HCT116 (cell line): Measurements from ENCODE around the gene SLC12A7. TPM values are rescaled to one million over a fixed set of nuclear protein-coding genes. Genes with fewer than 3 reads are reported as not detected.

Experiments used
- ATAC-seq: fragments of 200-7000 bp; cut with Tn5 transposase; 2 replicates; pipeline ENCODE4 v1.9.1; 2020; ENCODE audit warnings: mild to moderate bottlenecking, moderate library complexity
- BruUV-seq: library from RNA; stranded (reverse); fragments of 400-500 nt; replicated peaks from 2 replicates; lab custom pipeline; 2021; lab: Mats Ljungman, UMichigan
- CTCF ChIA-PET: fragments of 300-600 bp; sonication (Branson Sonifier 250); formaldehyde crosslinking; loops from one replicate; lab custom pipeline; 2021; ENCODE audit warnings: antibody characterized with exemption; lab: Charles Lee
- POLR2A ChIA-PET: fragments of 300-600, 350-600 bp; sonication (Branson Sonifier 250); formaldehyde crosslinking; loops from one replicate; lab custom pipeline; 2021; ENCODE audit warnings: antibody characterized with exemption; lab: Charles Lee
- RAD21 ChIA-PET, 2 experiments: fragments of 300-600 bp; sonication (Branson Sonifier 250); formaldehyde crosslinking; loops; one replicate each; lab custom pipeline; 2023; ENCODE audit warnings: low total read pairs in 2 of 2; ENCODE audit not compliant: uncharacterized antibody in 2 of 2, unreplicated experiment in 2 of 2, low non-redundant PET in 1 of 2; lab: Charles Lee
- DNase-seq: peaks from one replicate; pipeline ENCODE4 v3.0.0-alpha.2; 2010; ENCODE audit warnings: low read depth, low spot score
- H2AFZ ChIP-seq: fragments of 200-600 bp; shearing (Covaris generic), sonication (generic); 2 replicates; pipeline ENCODE4 v1.6.1; 2017; ENCODE audit warnings: low read depth, mixed run types, mixed read lengths, antibody characterized with exemption, low read length; ENCODE audit not compliant: poor library complexity, severe bottlenecking
- H3K27ac ChIP-seq: 2 replicates; pipeline ENCODE4 v1.5.1; 2012; ENCODE audit warnings: low read depth, low read length
- H3K27me3 ChIP-seq: fragments of 200-600 bp; sonication (generic); 2 replicates; pipeline ENCODE4 v1.6.1; 2016; ENCODE audit warnings: mixed run types, low read length, mixed read lengths; ENCODE audit not compliant: insufficient read depth
- H3K36me3 ChIP-seq, 2 experiments: fragments of 200-500 bp in 1 of 2; fragments of 200-600 bp in 1 of 2; sonication (Bioruptor generic) in 1 of 2; sonication (generic) in 1 of 2; 2 replicates each; pipeline versions ENCODE4 v1.5.1 to v1.6.1; 2014 to 2016; ENCODE audit warnings: low read length in 2 of 2, inconsistent platforms in 1 of 2, mixed read lengths in 1 of 2, mixed run types in 1 of 2; ENCODE audit not compliant: insufficient read depth in 2 of 2, control insufficient read depth in 1 of 2
- H3K4me1 ChIP-seq, 2 experiments: fragments of 200-600 bp in 1 of 2; sonication (generic) in 1 of 2; 2 replicates each; pipeline versions ENCODE4 v1.5.1 to v1.6.1; 2012 to 2017; ENCODE audit warnings: low read length in 2 of 2, inconsistent platforms in 1 of 2, mild to moderate bottlenecking in 1 of 2, mixed read lengths in 1 of 2, mixed run types in 1 of 2, moderate library complexity in 1 of 2; ENCODE audit not compliant: insufficient read depth in 2 of 2, control insufficient read depth in 1 of 2
- H3K4me2 ChIP-seq: fragments of 200-600 bp; sonication (generic); 2 replicates; pipeline ENCODE4 v1.6.1; 2017; ENCODE audit warnings: mixed run types, low read length, mixed read lengths
- H3K4me3 ChIP-seq, 2 experiments: fragments of 200-600 bp in 1 of 2; sonication (generic) in 1 of 2; replicated peaks in 1 of 2; 2 replicates each; pipeline ENCODE4 v1.5.1; 2011 to 2016; ENCODE audit warnings: low read length in 2 of 2, control low read depth in 1 of 2, low read depth in 1 of 2, mild to moderate bottlenecking in 1 of 2, mixed read lengths in 1 of 2, mixed run types in 1 of 2
- H3K79me2 ChIP-seq: fragments of 200-600 bp; sonication (generic); 2 replicates; pipeline ENCODE4 v1.6.1; 2017; ENCODE audit warnings: mild to moderate bottlenecking, mixed run types, low read length, moderate library complexity, mixed read lengths; ENCODE audit not compliant: insufficient read depth
- H3K9ac ChIP-seq: fragments of 200-600 bp; sonication (generic); 2 replicates; pipeline ENCODE4 v1.6.1; 2016; ENCODE audit warnings: low read length, mixed read lengths
- H3K9me2 ChIP-seq: fragments of 200-600 bp; sonication (generic), shearing (Covaris generic); 2 replicates; pipeline ENCODE4 v1.6.1; 2017; ENCODE audit warnings: mixed run types, mild to moderate bottlenecking, moderate library complexity; ENCODE audit not compliant: insufficient read depth
- H3K9me3 ChIP-seq, 2 experiments: fragments of 200-500 bp in 1 of 2; fragments of 200-600 bp in 1 of 2; sonication (Bioruptor generic) in 1 of 2; sonication (generic) in 1 of 2; 2 replicates each; pipeline ENCODE4 v1.6.1; 2014 to 2017; ENCODE audit warnings: low read length in 2 of 2, mixed read lengths in 2 of 2, inconsistent platforms in 1 of 2, low read depth in 1 of 2, mild to moderate bottlenecking in 1 of 2, mixed run types in 1 of 2, moderate library complexity in 1 of 2; ENCODE audit not compliant: control insufficient read depth in 1 of 2, insufficient read depth in 1 of 2
- H4K20me1 ChIP-seq: fragments of 200-600 bp; sonication (generic), shearing (Covaris generic); 2 replicates; pipeline ENCODE4 v1.6.1; 2017; ENCODE audit warnings: mixed run types, mild to moderate bottlenecking, moderate library complexity; ENCODE audit not compliant: insufficient read depth
- CEBPB ChIP-seq: IDR thresholded peaks from 2 replicates; pipeline ENCODE4 v1.6.1; 2012; ENCODE audit warnings: low read depth
- CTCF ChIP-seq, 3 experiments: fragments of 200-600 bp in 1 of 3; sonication (generic) in 1 of 3; IDR thresholded peaks in 2 of 3; conservative IDR thresholded peaks in 1 of 3; 2 replicates each; pipeline ENCODE4 v1.5.1; 2012 to 2017; ENCODE audit warnings: low read depth in 2 of 3, low read length in 2 of 3, antibody characterized with exemption in 1 of 3, borderline replicate concordance in 1 of 3, control low read depth in 1 of 3, mild to moderate bottlenecking in 1 of 3, mixed read lengths in 1 of 3, mixed run types in 1 of 3, moderate library complexity in 1 of 3; ENCODE audit not compliant: insufficient read depth in 1 of 3
- EZH2 ChIP-seq: fragments of 200-600 bp; sonication (generic); IDR thresholded peaks from 2 replicates; pipeline ENCODE4 v1.6.1; 2017; ENCODE audit warnings: antibody characterized with exemption, mixed run types
- POLR2AphosphoS5 ChIP-seq: IDR thresholded peaks from 2 replicates; pipeline ENCODE4 v1.6.1; 2011; ENCODE audit warnings: mild to moderate bottlenecking, low read depth, low read length, moderate library complexity
- SP1 ChIP-seq: IDR thresholded peaks from 2 replicates; pipeline ENCODE4 v1.6.1; 2012; ENCODE audit warnings: low read depth
- SRF ChIP-seq: IDR thresholded peaks from 2 replicates; pipeline ENCODE4 v1.6.1; 2012; ENCODE audit warnings: low read depth
- YY1 ChIP-seq: IDR thresholded peaks from 2 replicates; pipeline ENCODE4 v1.6.1; 2011; ENCODE audit warnings: low read length, low read depth, moderate library complexity, mild to moderate bottlenecking; ENCODE audit not compliant: insufficient replicate concordance; ENCODE audit errors: extremely low read depth
- ZBTB33 ChIP-seq: IDR thresholded peaks from 2 replicates; pipeline ENCODE4 v1.6.1; 2011; ENCODE audit warnings: mild to moderate bottlenecking, low read length, moderate library complexity; ENCODE audit not compliant: insufficient replicate concordance; ENCODE audit errors: extremely low read depth
- ZFX ChIP-seq: fragments of 450-650 bp; IDR thresholded peaks from 2 replicates; pipeline ENCODE4 v1.6.1; 2017
- ZNF274 ChIP-seq: fragments of 200-500 bp; sonication (Bioruptor generic); IDR thresholded peaks from 2 replicates; pipeline ENCODE4 v1.6.1; 2014; ENCODE audit warnings: mild to moderate bottlenecking, low read depth, low read length, inconsistent platforms
- intact Hi-C: fragments of 100-400 bp; cut with micrococcal nuclease; formaldehyde crosslinking; loops from 2 replicates; pipeline ENCODE4 v1.10.0; 2022
- total RNA-seq: library from RNA; stranded (reverse); gene quantifications from one replicate; pipeline ENCODE4 v1.2.1, GENCODE V29; 2021; ENCODE audit not compliant: unreplicated experiment

Gene SLC12A7
- total RNA-seq, 1 experiment from 2014 or later = 29.6 TPM

GRCh38 chr5:1069720-1070088 lies 42.2 kb downstream of the SLC12A7 start (continued):
- TF ChIP-seq ZBTB33 (no peak), EZH2 (no peak), CEBPB (no peak), CTCF (IDR thresholded peaks at IDR 0.05 in 2 of 3, conservative IDR thresholded peaks at IDR 0.05 in 1 of 3; ENCODE audit: borderline replicate concordance in 1 of 3, insufficient read depth in 1 of 3, low read depth in 2 of 3, low read length in 2 of 3) (no peak)

GRCh38 chr5:1068895-1069719 lies 42.8 kb downstream of the SLC12A7 start:
- H3K36me3 ChIP-seq = no peaks in the 10 kb centered on the region; a peak in 1 of 4 replicates
- no peak overlapping the region for H3K27ac ChIP-seq
- TF ChIP-seq SP1 = no peak
- no peak for TF ChIP-seq ZFX
- TF ChIP-seq POLR2AphosphoS5 = no peak
- no peak for TF ChIP-seq YY1
- TF ChIP-seq CTCF (IDR thresholded peaks at IDR 0.05 in 2 of 3, conservative IDR thresholded peaks at IDR 0.05 in 1 of 3; ENCODE audit: borderline replicate concordance in 1 of 3, insufficient read depth in 1 of 3, low read depth in 2 of 3, low read length in 2 of 3) = no peak
- no peak for TF ChIP-seq SRF
- TF ChIP-seq ZNF274 = no peak
- ChIA-PET POLR2A (no interaction called here), RAD21 (no interaction called here), CTCF (no interaction called here)
- H3K27me3 ChIP-seq = no peaks in the 10 kb centered on the region
- H4K20me1 ChIP-seq = no peaks in the 10 kb centered on the region
- no peak overlapping the region for H2AFZ ChIP-seq
- ATAC-seq (no peak), DNase-seq (no peak)
- no peaks in the 10 kb centered on the region for H3K79me2 ChIP-seq
- H3K4me1 ChIP-seq = no peaks in the 10 kb centered on the region
- H3K9me2 ChIP-seq = no peaks in the 10 kb centered on the region
- no peak overlapping the region for H3K9ac ChIP-seq
- BruUV-seq = no TSS peak
- H3K9me3 ChIP-seq = no peaks in the 10 kb centered on the region
- intact Hi-C loops = no loop called here
- no peak overlapping the region for H3K4me3 ChIP-seq
- no peak overlapping the region for H3K4me2 ChIP-seq
